Nephron progenitor cell (in vitro differentiated cells): ENCODE data around the gene DMWD.
A peak's percentile ranks its signal among the peaks of the same experiment; 100 is the strongest.

Source experiments
- DNase-seq: peaks from one replicate; pipeline ENCODE4 v3.0.0; 2021
- H3K27ac Mint-ChIP-seq: 2 replicates; pipeline ENCODE4 v1.8.0; 2021; ENCODE audit warnings: mild to moderate bottlenecking, moderate library complexity, mixed read lengths
- H3K27me3 Mint-ChIP-seq: 2 replicates; pipeline ENCODE4 v1.8.0; 2021; ENCODE audit warnings: mild to moderate bottlenecking, low read depth, mixed read lengths; ENCODE audit not compliant: poor library complexity
- H3K36me3 Mint-ChIP-seq: 2 replicates; pipeline ENCODE4 v1.8.0; 2021; ENCODE audit warnings: low read depth, mixed read lengths
- H3K4me1 Mint-ChIP-seq: 2 replicates; pipeline ENCODE4 v1.8.0; 2021; ENCODE audit warnings: mixed read lengths
- H3K4me3 Mint-ChIP-seq: 2 replicates; pipeline ENCODE4 v1.8.0; 2021; ENCODE audit warnings: mild to moderate bottlenecking, moderate library complexity, mixed read lengths
- H3K9me3 Mint-ChIP-seq: 2 replicates; pipeline ENCODE4 v1.8.0; 2021; ENCODE audit warnings: mild to moderate bottlenecking, moderate library complexity, mixed read lengths
- TF ChIP-seq, protein P1 (sequence below): fragments of 200-600 bp; sonication (generic); IDR thresholded peaks from 2 replicates; pipeline ENCODE4 v1.5.0; 2021; ENCODE audit warnings: antibody characterized with exemption

DMWD gene

DNA sequence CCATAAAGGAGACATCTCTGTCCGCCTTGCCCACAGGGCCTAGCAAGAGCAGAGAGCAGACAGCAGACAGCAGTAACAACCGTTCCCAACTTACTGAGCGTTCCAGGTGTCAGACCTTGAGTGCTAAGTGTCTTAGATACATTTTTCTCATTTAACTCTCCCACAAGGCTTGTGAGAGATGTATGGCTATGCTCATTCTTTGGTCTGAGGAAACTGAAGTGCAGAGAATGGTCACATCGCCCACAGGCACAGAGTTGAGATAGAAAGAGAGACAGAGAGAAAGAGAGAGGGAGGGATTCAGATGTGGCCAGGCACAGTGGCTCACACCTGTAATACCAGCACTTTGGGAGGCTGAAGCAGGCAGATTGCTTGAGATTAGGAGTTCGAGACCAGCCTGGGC is 45.1 kb downstream of the DMWD start:
- H3K27me3 Mint-ChIP-seq = peaks cover 9% of the 10 kb centered on the region
- H3K4me3 Mint-ChIP-seq = no peak overlapping the region

DNA sequence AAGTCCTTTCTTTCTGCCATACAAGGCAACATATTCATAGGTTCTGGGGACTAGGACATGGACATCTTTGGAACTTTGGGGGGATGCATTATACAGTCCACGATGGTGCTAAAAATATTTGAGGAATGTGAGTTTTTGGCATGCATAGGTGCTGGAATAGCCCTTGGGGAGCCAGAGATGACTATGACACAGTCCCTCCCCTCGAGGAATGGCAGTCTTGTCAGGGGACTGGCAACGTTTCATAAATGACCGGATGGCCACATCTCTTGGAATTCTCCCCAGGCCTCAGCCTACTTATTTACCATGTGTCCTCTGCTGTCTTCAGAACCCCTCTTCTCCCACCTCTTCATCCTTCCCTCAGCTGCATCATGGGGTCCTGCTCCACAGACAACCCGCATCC is 45.8 kb downstream of the DMWD start:
- Mint-ChIP-seq H3K4me1 (peaks cover 22% of the 10 kb centered on the region), H3K27me3 (peaks cover 13% of the 10 kb centered on the region), H3K27ac (no peak overlapping the region), H3K4me3 (no peak overlapping the region), H3K36me3 (no peaks in the 10 kb centered on the region), H3K9me3 (no peaks in the 10 kb centered on the region)
- TF ChIP-seq, protein P1, sequence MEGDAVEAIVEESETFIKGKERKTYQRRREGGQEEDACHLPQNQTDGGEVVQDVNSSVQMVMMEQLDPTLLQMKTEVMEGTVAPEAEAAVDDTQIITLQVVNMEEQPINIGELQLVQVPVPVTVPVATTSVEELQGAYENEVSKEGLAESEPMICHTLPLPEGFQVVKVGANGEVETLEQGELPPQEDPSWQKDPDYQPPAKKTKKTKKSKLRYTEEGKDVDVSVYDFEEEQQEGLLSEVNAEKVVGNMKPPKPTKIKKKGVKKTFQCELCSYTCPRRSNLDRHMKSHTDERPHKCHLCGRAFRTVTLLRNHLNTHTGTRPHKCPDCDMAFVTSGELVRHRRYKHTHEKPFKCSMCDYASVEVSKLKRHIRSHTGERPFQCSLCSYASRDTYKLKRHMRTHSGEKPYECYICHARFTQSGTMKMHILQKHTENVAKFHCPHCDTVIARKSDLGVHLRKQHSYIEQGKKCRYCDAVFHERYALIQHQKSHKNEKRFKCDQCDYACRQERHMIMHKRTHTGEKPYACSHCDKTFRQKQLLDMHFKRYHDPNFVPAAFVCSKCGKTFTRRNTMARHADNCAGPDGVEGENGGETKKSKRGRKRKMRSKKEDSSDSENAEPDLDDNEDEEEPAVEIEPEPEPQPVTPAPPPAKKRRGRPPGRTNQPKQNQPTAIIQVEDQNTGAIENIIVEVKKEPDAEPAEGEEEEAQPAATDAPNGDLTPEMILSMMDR = no peak
- no peak for DNase-seq

More for the DNA sequence above, 45.1 kb downstream of the DMWD start:
- Mint-ChIP-seq H3K9me3 (no peaks in the 10 kb centered on the region), H3K27ac (no peak overlapping the region), H3K4me1 (peaks cover 19% of the 10 kb centered on the region), H3K36me3 (no peaks in the 10 kb centered on the region)
- TF ChIP-seq, protein P1 = no peak
- no peak for DNase-seq

DNA sequence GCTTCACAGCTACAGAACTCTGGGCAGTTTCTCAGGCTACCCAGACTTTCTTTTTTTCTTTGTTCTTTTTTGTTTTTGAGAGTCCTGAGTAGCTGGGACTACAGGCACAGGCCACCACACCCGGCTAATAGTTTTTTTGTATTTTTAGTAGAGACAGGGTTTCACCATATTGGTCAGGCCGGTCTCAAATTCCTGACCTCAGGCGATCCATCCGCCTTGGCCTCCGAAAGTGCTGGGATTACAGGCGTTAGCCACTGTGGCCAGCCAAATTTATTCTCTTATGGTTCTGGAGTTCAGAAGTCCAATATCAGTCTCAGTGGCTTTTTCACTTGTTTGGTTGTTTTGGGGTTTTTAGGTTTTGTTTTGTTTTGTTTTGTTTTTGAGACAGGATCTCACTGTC is 47.0 kb downstream of the DMWD start:
- H3K36me3 Mint-ChIP-seq = no peaks in the 10 kb centered on the region
- H3K4me3 Mint-ChIP-seq = no peak overlapping the region
- TF ChIP-seq, protein P1 = no peak
- H3K9me3 Mint-ChIP-seq = no peaks in the 10 kb centered on the region
- H3K4me1 Mint-ChIP-seq = peaks cover 22% of the 10 kb centered on the region
- H3K27ac Mint-ChIP-seq = peak overlapping the region; percentile 36
- no peak for DNase-seq
- H3K27me3 Mint-ChIP-seq = peaks cover 10% of the 10 kb centered on the region

- Mint-ChIP-seq H3K9me3 (no peaks in the 10 kb centered on the region), H3K27ac (no peak overlapping the region), H3K4me3 (no peak overlapping the region)
These were observed 49.7 kb downstream of the DMWD start for GRCh38 chr19:45742969-45743368.

GRCh38 chr19:45739498-45740439 is 52.9 kb downstream of the DMWD start:
- TF ChIP-seq, protein P1 = no peak
- DNase-seq = no peak

More at GRCh38 chr19:45742969-45743368, 49.7 kb downstream of the DMWD start:
- peaks cover 9% of the 10 kb centered on the region for H3K27me3 Mint-ChIP-seq
- peaks cover 22% of the 10 kb centered on the region for H3K4me1 Mint-ChIP-seq
- TF ChIP-seq, protein P1 = no peak
- H3K36me3 Mint-ChIP-seq = no peaks in the 10 kb centered on the region
- no peak for DNase-seq

More at GRCh38 chr19:45739498-45740439, 52.9 kb downstream of the DMWD start:
- H3K9me3 Mint-ChIP-seq = no peaks in the 10 kb centered on the region
- no peak overlapping the region for H3K4me3 Mint-ChIP-seq
- H3K36me3 Mint-ChIP-seq = no peaks in the 10 kb centered on the region
- H3K4me1 Mint-ChIP-seq = peaks cover 10% of the 10 kb centered on the region
- peaks cover 16% of the 10 kb centered on the region for H3K27me3 Mint-ChIP-seq
- no peak overlapping the region for H3K27ac Mint-ChIP-seq
